ENCODE results near the gene HGD.
"Not testable (repeated sequence)": the region's sequence is repeated elsewhere in the genome, so short reads cannot be mapped to it uniquely, and the experiment has no call there.

Gene HGD

DNA sequence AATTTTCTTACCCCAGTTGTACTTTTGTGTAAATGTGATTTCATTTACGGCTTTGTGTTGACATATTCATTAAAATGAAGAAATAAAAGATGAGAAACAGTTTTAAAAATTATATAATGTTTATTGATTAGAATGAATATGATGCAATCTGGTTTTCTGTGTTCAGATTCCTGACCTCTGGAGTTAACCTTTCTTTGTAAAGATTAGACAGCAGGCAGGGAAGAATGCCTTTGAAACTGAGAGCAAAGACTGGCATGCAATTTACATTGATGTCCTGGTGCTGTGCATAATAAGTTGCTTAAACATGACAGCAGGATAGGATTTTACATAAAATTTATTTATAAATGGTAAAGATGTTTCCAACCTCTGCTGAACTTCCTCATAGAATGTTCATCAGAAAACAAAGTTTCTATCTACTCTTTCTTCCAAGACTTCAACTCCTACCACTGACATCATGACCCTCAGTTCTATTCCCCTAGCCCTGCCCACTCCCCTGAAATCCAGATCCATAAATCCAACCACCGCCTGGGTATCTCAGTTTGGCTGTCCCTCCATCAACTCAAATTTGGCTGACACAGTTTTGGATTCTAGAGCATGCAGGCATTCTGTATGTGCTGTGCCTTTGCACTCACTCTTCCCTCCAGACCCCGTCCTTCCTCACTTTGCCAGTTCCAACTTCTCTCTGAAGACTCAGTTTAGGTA, 1.7 kb downstream of the HGD start:
- peaks cover 6% of the 10 kb centered on the region; the same call in 1 of the 2 replicates for H3K9me3 ChIP-seq (ENCODE audit: control insufficient read depth, insufficient read depth, low read length)
- H3F3A ChIP-seq (ENCODE audit: control insufficient read depth, insufficient read depth), result no peaks in the 10 kb centered on the region
- no peak overlapping the region for H3K27ac ChIP-seq (ENCODE audit: low read depth, low read length)
- H3K4me3 ChIP-seq (ENCODE audit: low read length), result no peak overlapping the region
- no peak for TF ChIP-seq EZH2phosphoT487 (IDR thresholded peaks at IDR 0.05; ENCODE audit: borderline replicate concordance, low read length)
- TF ChIP-seq, protein P1, sequence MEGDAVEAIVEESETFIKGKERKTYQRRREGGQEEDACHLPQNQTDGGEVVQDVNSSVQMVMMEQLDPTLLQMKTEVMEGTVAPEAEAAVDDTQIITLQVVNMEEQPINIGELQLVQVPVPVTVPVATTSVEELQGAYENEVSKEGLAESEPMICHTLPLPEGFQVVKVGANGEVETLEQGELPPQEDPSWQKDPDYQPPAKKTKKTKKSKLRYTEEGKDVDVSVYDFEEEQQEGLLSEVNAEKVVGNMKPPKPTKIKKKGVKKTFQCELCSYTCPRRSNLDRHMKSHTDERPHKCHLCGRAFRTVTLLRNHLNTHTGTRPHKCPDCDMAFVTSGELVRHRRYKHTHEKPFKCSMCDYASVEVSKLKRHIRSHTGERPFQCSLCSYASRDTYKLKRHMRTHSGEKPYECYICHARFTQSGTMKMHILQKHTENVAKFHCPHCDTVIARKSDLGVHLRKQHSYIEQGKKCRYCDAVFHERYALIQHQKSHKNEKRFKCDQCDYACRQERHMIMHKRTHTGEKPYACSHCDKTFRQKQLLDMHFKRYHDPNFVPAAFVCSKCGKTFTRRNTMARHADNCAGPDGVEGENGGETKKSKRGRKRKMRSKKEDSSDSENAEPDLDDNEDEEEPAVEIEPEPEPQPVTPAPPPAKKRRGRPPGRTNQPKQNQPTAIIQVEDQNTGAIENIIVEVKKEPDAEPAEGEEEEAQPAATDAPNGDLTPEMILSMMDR (IDR thresholded peaks at IDR 0.05; ENCODE audit: low read depth, low read length, poor library complexity, severe bottlenecking), result no peak
- H3K4me2 ChIP-seq (ENCODE audit: low read length), result no peak overlapping the region
- H3K36me3 ChIP-seq (ENCODE audit: control insufficient read depth, low read length), result no peaks in the 10 kb centered on the region
- H3K27me3 ChIP-seq (ENCODE audit: control insufficient read depth, low read length), result no peaks in the 10 kb centered on the region
- H3K9me2 ChIP-seq (replicated peaks; ENCODE audit: control insufficient read depth, low read length), result no peaks in the 10 kb centered on the region
- H3K4me1 ChIP-seq (ENCODE audit: control insufficient read depth, low read length), result no peaks in the 10 kb centered on the region
- no peaks in the 10 kb centered on the region for H3K79me2 ChIP-seq (ENCODE audit: control insufficient read depth, low read length)
- H4K20me1 ChIP-seq (ENCODE audit: control insufficient read depth, insufficient read depth, low read depth, low read length), result no peaks in the 10 kb centered on the region

DNA sequence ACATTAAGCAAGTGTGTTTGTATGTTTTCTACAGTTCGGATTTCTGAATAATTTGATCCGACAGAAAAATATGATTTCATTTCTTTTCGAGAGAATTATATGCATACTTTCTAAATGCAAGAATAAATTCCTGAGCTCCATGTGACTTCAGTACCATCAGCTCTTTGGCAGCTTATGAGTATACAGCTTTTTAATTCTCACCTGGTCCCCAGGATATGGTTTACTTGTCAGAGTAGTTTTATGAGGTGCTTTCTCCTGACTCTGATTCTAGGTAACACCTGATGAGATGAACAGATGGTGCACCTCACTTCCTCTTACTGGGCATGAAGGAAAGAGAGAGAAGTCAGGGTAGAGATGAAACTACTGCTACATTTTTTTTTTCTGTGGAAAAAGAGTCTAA, 3.1 kb downstream of the HGD start:
- no peaks in the 10 kb centered on the region for H3K4me1 ChIP-seq (ENCODE audit: control insufficient read depth, low read length)
- H3K27me3 ChIP-seq (ENCODE audit: control insufficient read depth, low read length), result no peaks in the 10 kb centered on the region
- TF ChIP-seq, protein P1 (IDR thresholded peaks at IDR 0.05; ENCODE audit: low read depth, low read length, poor library complexity, severe bottlenecking), result no peak
- TF ChIP-seq EZH2phosphoT487 (IDR thresholded peaks at IDR 0.05; ENCODE audit: borderline replicate concordance, low read length), result no peak
- H3K4me2 ChIP-seq (ENCODE audit: low read length), result no peak overlapping the region
- H3K27ac ChIP-seq (ENCODE audit: low read depth, low read length), result no peak overlapping the region
- no peaks in the 10 kb centered on the region for H3K9me2 ChIP-seq (replicated peaks; ENCODE audit: control insufficient read depth, low read length)
- H4K20me1 ChIP-seq (ENCODE audit: control insufficient read depth, insufficient read depth, low read depth, low read length), result no peaks in the 10 kb centered on the region
- H3K9me3 ChIP-seq (ENCODE audit: control insufficient read depth, insufficient read depth, low read length), result peaks cover 6% of the 10 kb centered on the region; the same call in 1 of the 2 replicates
- no peaks in the 10 kb centered on the region for H3K36me3 ChIP-seq (ENCODE audit: control insufficient read depth, low read length)
- H3K4me3 ChIP-seq (ENCODE audit: low read length), result no peak overlapping the region
- no peaks in the 10 kb centered on the region for H3F3A ChIP-seq (ENCODE audit: control insufficient read depth, insufficient read depth)
- H3K79me2 ChIP-seq (ENCODE audit: control insufficient read depth, low read length), result no peaks in the 10 kb centered on the region

DNA sequence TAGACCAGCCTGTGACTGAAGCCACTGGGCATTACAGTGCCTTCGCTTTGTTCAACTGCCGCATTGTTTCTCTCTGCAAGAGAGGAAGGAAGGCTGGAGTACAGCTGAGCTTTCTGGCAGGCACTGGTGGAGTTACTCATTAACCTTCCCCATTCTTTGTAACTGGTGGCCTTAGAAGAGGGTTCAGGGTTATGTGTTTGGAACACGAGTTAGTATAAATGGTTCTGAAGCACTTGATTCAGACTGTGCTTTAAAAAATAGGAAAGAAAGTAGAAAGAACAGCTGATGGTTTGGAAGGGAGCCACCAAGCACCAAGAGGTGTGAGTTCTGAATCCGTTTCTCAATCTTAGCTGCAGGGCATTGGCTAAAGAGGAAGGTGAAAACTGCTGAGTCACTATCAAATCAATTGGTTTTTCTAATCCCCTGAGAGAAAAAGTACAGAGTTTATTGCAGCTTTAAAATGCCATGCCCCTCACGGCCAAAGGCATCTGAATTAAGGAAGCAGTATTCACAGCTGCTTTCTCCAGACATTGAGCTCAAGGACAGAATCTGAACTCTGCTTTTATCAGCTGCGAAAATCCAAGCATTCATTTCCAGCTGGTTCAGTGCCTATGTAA, 3.6 kb downstream of the HGD start:
- Histone ChIP-seq H3K79me2 (ENCODE audit: control insufficient read depth, low read length) (no peaks in the 10 kb centered on the region), H3F3A (ENCODE audit: control insufficient read depth, insufficient read depth) (no peaks in the 10 kb centered on the region), H3K27ac (ENCODE audit: low read depth, low read length) (no peak overlapping the region), H3K27me3 (ENCODE audit: control insufficient read depth, low read length) (no peaks in the 10 kb centered on the region), H4K20me1 (ENCODE audit: control insufficient read depth, insufficient read depth, low read depth, low read length) (no peaks in the 10 kb centered on the region), H3K9me2 (replicated peaks; ENCODE audit: control insufficient read depth, low read length) (no peaks in the 10 kb centered on the region), H3K36me3 (ENCODE audit: control insufficient read depth, low read length) (no peaks in the 10 kb centered on the region), H3K4me1 (ENCODE audit: control insufficient read depth, low read length) (no peaks in the 10 kb centered on the region), H3K9me3 (ENCODE audit: control insufficient read depth, insufficient read depth, low read length) (peaks cover 6% of the 10 kb centered on the region; the same call in 1 of the 2 replicates), H3K4me2 (ENCODE audit: low read length) (no peak overlapping the region), H3K4me3 (ENCODE audit: low read length) (no peak overlapping the region)
- no peak for TF ChIP-seq EZH2phosphoT487 (IDR thresholded peaks at IDR 0.05; ENCODE audit: borderline replicate concordance, low read length)
- TF ChIP-seq, protein P1 (IDR thresholded peaks at IDR 0.05; ENCODE audit: low read depth, low read length, poor library complexity, severe bottlenecking), result no peak

- H3K79me2 ChIP-seq (ENCODE audit: control insufficient read depth, low read length); H3K4me2 ChIP-seq (ENCODE audit: low read length); H3F3A ChIP-seq (ENCODE audit: control insufficient read depth, insufficient read depth); H3K27ac ChIP-seq (ENCODE audit: low read depth, low read length); H3K4me1 ChIP-seq (ENCODE audit: control insufficient read depth, low read length); H3K9me3 ChIP-seq (ENCODE audit: control insufficient read depth, insufficient read depth, low read length); H3K36me3 ChIP-seq (ENCODE audit: control insufficient read depth, low read length); H4K20me1 ChIP-seq (ENCODE audit: control insufficient read depth, insufficient read depth, low read depth, low read length); H3K9me2 ChIP-seq (replicated peaks; ENCODE audit: control insufficient read depth, low read length); H3K4me3 ChIP-seq (ENCODE audit: low read length); H3K27me3 ChIP-seq (ENCODE audit: control insufficient read depth, low read length): not testable (repeated sequence)
Measured at GRCh38 chr3:120677193-120677592, 4.8 kb downstream of the HGD start.

Data from DOHH2 (cell line).